ENCODE results near the gene LRCH3. TPM values are rescaled to one million over a fixed set of nuclear protein-coding genes. Genes with fewer than 3 reads are reported as not detected.

The LRCH3 gene
- total RNA-seq, 4 donors from 2014 or later, result 19.2 to 69.3 (median 28.3) TPM

GRCh38 chr3:197878427-197878826, 87.4 kb downstream of the LRCH3 start:
- H3K27ac ChIP-seq, result no peak overlapping the region
- H3K27me3 ChIP-seq, result no peaks in the 10 kb centered on the region
- H3K4me1 ChIP-seq, result no peaks in the 10 kb centered on the region
- no peak overlapping the region for H3K4me3 ChIP-seq
- WGBS, result 81% methylated on average over 8 of the region's 8 CpGs
- no peaks in the 10 kb centered on the region for H3K9me3 ChIP-seq
- peaks cover 51% of the 10 kb centered on the region for H3K36me3 ChIP-seq
- DNase-seq (ENCODE audit: low spot score in 2 of 2), result no peak
- TF ChIP-seq POLR2A (IDR thresholded peaks at IDR 0.05), result no peak
- no peak for TF ChIP-seq CTCF (IDR thresholded peaks at IDR 0.05)
- TF ChIP-seq EP300 (IDR thresholded peaks at IDR 0.05), result no peak
- TF ChIP-seq POLR2AphosphoS5 (IDR thresholded peaks at IDR 0.05), result no peak

GRCh38 chr3:197880491-197881269, 89.6 kb downstream of the LRCH3 start:
- TF ChIP-seq EP300 (IDR thresholded peaks at IDR 0.05), result no peak
- no peak for TF ChIP-seq POLR2AphosphoS5 (IDR thresholded peaks at IDR 0.05)
- no peak for TF ChIP-seq CTCF (IDR thresholded peaks at IDR 0.05)
- no peak for TF ChIP-seq POLR2A (IDR thresholded peaks at IDR 0.05)
- no peak for DNase-seq (ENCODE audit: low spot score in 2 of 2)
- H3K27me3 ChIP-seq, result no peaks in the 10 kb centered on the region
- H3K9me3 ChIP-seq, result no peaks in the 10 kb centered on the region
- no peak overlapping the region for H3K27ac ChIP-seq
- H3K36me3 ChIP-seq, result peaks cover 52% of the 10 kb centered on the region
- no peak overlapping the region for H3K4me3 ChIP-seq
- no peaks in the 10 kb centered on the region for H3K4me1 ChIP-seq
- whole genome bisulfite sequencing, result 81% methylated on average over 17 of the region's 17 CpGs

GRCh38 chr3:197881270-197881969, 90.4 kb downstream of the LRCH3 start:
- H3K9me3 ChIP-seq, result no peaks in the 10 kb centered on the region
- H3K4me1 ChIP-seq, result no peaks in the 10 kb centered on the region
- WGBS, result 76% methylated on average over 8 of the region's 8 CpGs
- H3K4me3 ChIP-seq, result no peak overlapping the region
- H3K36me3 ChIP-seq, result peaks cover 45% of the 10 kb centered on the region
- DNase-seq (ENCODE audit: low spot score in 2 of 2), result no peak
- H3K27ac ChIP-seq, result no peak overlapping the region
- TF ChIP-seq CTCF (IDR thresholded peaks at IDR 0.05) (no peak), EP300 (IDR thresholded peaks at IDR 0.05) (no peak), POLR2A (IDR thresholded peaks at IDR 0.05) (no peak), POLR2AphosphoS5 (IDR thresholded peaks at IDR 0.05) (no peak)
- H3K27me3 ChIP-seq, result no peaks in the 10 kb centered on the region

GRCh38 chr3:197881970-197882338, 90.9 kb downstream of the LRCH3 start:
- no peak overlapping the region for H3K4me3 ChIP-seq
- 92% methylated on average over 7 of the region's 7 CpGs for WGBS
- peaks cover 42% of the 10 kb centered on the region for H3K36me3 ChIP-seq
- no peaks in the 10 kb centered on the region for H3K9me3 ChIP-seq
- no peak overlapping the region for H3K27ac ChIP-seq
- DNase-seq (ENCODE audit: low spot score in 2 of 2), result no peak
- no peaks in the 10 kb centered on the region for H3K27me3 ChIP-seq
- no peak for TF ChIP-seq EP300 (IDR thresholded peaks at IDR 0.05)
- TF ChIP-seq POLR2A (IDR thresholded peaks at IDR 0.05), result no peak
- TF ChIP-seq CTCF (IDR thresholded peaks at IDR 0.05), result no peak
- no peak for TF ChIP-seq POLR2AphosphoS5 (IDR thresholded peaks at IDR 0.05)
- H3K4me1 ChIP-seq, result no peaks in the 10 kb centered on the region

GRCh38 chr3:197882586-197882985, 91.5 kb downstream of the LRCH3 start:
- no peak for DNase-seq (ENCODE audit: low spot score in 2 of 2)
- no peaks in the 10 kb centered on the region for H3K4me1 ChIP-seq
- H3K4me3 ChIP-seq, result no peak overlapping the region
- H3K9me3 ChIP-seq, result no peaks in the 10 kb centered on the region
- H3K36me3 ChIP-seq, result peaks cover 42% of the 10 kb centered on the region
- no peaks in the 10 kb centered on the region for H3K27me3 ChIP-seq
- WGBS, result 6% methylated on average over 2 of the region's 2 CpGs
- TF ChIP-seq CTCF (IDR thresholded peaks at IDR 0.05) (no peak), EP300 (IDR thresholded peaks at IDR 0.05) (no peak), POLR2A (IDR thresholded peaks at IDR 0.05) (no peak), POLR2AphosphoS5 (IDR thresholded peaks at IDR 0.05) (no peak)
- no peak overlapping the region for H3K27ac ChIP-seq
